Fibroblast of the aortic adventitia (primary cell): ENCODE data around the gene LTBP1. TPM values are rescaled to one million over a fixed set of nuclear protein-coding genes. Genes with fewer than 3 reads are reported as not detected.

Experiments used
- DNase-seq: peaks from one replicate; pipeline ENCODE4 v3.0.0-alpha.2; 2010; ENCODE audit warnings: low read depth
- H3K4me3 ChIP-seq: 2 replicates; pipeline ENCODE4 v1.5.1; 2011; ENCODE audit warnings: low read depth, mild to moderate bottlenecking, control low read depth, low read length, moderate library complexity
- total RNA-seq: library from RNA; depleted of rRNA; stranded (reverse); fragments of >200 nt; gene quantifications from 2 replicates; pipeline ENCODE4 v1.2.3, GENCODE V29; 2012; ENCODE audit warnings: low replicate concordance
- TF ChIP-seq, protein P1 (sequence below): IDR thresholded peaks from 2 replicates; pipeline ENCODE4 v1.5.1; 2011; ENCODE audit warnings: mild to moderate bottlenecking, low read length, control low read depth, inconsistent platforms; ENCODE audit not compliant: insufficient read depth

LTBP1 gene
- total RNA-seq, 1 donor, result 947 TPM

- TF ChIP-seq, protein P1, sequence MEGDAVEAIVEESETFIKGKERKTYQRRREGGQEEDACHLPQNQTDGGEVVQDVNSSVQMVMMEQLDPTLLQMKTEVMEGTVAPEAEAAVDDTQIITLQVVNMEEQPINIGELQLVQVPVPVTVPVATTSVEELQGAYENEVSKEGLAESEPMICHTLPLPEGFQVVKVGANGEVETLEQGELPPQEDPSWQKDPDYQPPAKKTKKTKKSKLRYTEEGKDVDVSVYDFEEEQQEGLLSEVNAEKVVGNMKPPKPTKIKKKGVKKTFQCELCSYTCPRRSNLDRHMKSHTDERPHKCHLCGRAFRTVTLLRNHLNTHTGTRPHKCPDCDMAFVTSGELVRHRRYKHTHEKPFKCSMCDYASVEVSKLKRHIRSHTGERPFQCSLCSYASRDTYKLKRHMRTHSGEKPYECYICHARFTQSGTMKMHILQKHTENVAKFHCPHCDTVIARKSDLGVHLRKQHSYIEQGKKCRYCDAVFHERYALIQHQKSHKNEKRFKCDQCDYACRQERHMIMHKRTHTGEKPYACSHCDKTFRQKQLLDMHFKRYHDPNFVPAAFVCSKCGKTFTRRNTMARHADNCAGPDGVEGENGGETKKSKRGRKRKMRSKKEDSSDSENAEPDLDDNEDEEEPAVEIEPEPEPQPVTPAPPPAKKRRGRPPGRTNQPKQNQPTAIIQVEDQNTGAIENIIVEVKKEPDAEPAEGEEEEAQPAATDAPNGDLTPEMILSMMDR, result no peak
- H3K4me3 ChIP-seq, result no peak overlapping the region
- no peak for DNase-seq
These were observed 448.3 kb downstream of the LTBP1 start for GRCh38 chr2:33395034-33395433.

DNA sequence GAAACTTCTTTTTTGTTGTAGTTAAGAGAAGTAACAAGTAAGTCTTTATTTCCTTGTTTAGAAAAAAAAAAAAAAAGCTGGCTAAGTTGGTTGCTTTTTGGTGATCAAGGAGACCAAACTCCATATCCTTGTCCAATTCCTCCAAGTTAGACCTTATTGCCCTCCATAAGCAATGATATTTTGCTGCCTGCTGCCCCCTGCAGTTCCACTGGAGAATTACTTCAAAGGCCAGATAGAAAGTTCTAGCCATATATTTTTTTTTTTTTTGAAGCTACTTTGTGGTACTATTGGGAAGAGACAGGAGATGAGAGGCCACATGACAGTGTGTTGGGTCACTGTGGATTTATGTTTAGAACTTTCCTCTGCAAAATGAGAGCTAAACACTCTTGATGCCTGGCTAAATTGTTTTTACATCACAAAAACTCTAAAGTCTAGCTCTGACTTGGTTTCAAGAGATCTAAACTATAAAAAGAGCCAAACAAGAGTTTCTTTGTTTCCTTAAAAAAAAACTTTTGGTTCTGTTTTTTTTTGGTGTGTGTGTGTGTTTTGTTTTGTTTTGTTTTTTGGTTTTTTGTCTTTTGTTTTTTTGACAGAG, 449.0 kb downstream of the LTBP1 start:
- TF ChIP-seq, protein P1, result peak; percentile 77
- DNase-seq, result peak; percentile 83

DNA sequence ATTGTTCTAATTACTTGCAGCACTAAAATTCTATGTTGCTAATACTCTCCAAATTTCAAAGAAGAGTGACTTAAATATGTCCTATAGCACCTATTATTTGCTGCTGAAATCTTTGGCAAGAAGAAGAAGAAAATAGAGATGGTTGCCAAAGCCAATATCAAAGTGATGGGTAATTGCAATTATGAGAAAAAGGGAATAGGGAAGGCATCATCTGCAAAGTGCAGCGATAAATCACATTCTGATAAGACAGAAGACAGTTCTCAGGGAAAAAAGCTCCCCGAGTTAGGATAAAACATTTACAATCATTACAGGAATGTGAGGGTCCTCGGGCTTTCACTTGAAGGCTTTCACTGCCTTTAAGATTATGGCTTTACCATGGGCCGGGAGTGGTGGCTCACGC, 457.6 kb downstream of the LTBP1 start:
- TF ChIP-seq, protein P1, result no peak
- no peak overlapping the region for H3K4me3 ChIP-seq
- DNase-seq, result no peak

More for the DNA sequence above, 449.0 kb downstream of the LTBP1 start:
- no peak overlapping the region for H3K4me3 ChIP-seq

DNA sequence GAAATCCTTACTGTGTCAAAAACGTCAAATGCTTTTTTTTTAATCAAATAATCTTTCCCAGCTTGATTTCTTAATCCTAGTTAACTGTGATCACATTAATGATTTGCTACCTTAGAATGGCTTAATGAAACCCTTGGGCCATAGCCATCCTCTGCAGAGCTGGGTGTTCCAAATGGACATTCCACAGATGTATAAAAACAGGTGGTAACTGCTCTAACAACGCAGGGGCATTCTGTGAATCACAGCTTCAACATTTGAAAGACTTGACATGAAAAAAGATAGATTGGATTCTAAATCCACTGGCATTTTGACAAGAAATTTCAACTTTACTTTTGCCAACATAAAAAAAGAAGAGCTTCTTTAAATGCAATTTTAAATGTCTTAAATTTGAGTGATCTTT, 459.9 kb downstream of the LTBP1 start:
- TF ChIP-seq, protein P1, result no peak
- H3K4me3 ChIP-seq, result no peak overlapping the region
- DNase-seq, result no peak

DNA sequence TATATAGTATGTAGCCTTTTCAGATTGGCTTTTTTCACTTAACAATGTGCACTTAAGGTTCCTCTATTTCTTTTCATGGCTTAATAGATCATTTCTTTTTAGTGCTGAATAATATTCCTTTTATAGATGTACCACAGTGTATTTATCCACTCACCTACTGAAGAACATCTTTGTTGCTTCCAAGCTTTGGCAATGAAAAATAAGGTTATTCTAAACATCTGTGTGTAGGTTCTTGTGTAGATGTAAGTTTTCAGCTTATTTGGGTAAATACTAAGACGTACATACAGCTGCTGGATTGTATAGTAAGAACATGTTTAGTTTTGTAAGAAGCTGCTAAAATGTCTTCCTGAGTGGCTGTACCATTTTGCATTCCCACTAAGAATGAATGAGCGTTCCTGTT, 461.4 kb downstream of the LTBP1 start:
- TF ChIP-seq, protein P1, result no peak

GRCh38 chr2:33409417-33409955, 462.7 kb downstream of the LTBP1 start:
- TF ChIP-seq, protein P1, result no peak
- DNase-seq, result no peak
- no peak overlapping the region for H3K4me3 ChIP-seq

More for the DNA sequence above, 461.4 kb downstream of the LTBP1 start:
- H3K4me3 ChIP-seq, result no peak overlapping the region
- DNase-seq, result no peak

DNA sequence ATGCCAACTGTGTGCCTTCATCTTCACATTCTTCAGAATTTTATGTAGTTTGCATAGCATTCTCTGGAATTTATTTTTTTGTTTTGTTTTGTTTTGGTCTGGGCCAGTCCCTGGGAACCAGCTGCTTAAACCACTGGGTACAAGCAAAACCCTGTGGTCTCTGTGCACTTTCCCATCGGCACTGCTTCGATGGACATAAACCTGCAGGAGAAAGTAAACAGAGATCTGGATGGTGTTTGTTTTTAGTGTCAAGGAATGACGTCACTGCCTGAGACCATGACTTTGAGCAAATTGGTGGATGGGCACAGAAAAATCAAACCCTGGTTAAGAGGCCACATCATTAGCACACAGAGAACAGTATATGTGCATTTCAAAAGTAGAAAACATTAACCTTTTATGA, 465.0 kb downstream of the LTBP1 start:
- TF ChIP-seq, protein P1, result no peak
- no peak overlapping the region for H3K4me3 ChIP-seq
- DNase-seq, result peak; percentile 37
